Measurements from ENCODE around the gene SYT14. TPM values are rescaled to one million over a fixed set of nuclear protein-coding genes. Genes with fewer than 3 reads are reported as not detected.
"Not testable (repeated sequence)": the region's sequence is repeated elsewhere in the genome, so short reads cannot be mapped to it uniquely, and the experiment has no call there.

The SYT14 gene
- total and polyA plus RNA-seq, 5 donors from 2014 or later = not detected

GRCh38 chr1:210089855-210090254 lies 151.8 kb downstream of the SYT14 start:
- Histone ChIP-seq H3K9me3 (ENCODE audit: control insufficient read depth in 2 of 2, low read length in 2 of 2) (peaks cover 0 to 3% of the 10 kb centered on the region in 2 experiments), H3K4me3 (ENCODE audit: low read depth, low read length) (no peak overlapping the region), H3K36me3 (ENCODE audit: control insufficient read depth, insufficient read depth, low read length) (no peaks in the 10 kb centered on the region), H3K27ac (ENCODE audit: insufficient read depth, low read length, poor library complexity, severe bottlenecking) (no peak overlapping the region), H3K27me3 (ENCODE audit: control insufficient read depth, insufficient read depth, low read length) (no peaks in the 10 kb centered on the region), H3K4me1 (ENCODE audit: control insufficient read depth, insufficient read depth, low read length, poor library complexity, severe bottlenecking) (no peaks in the 10 kb centered on the region)
- DNase-seq (no peak), ATAC-seq (ENCODE audit: low read depth in 2 of 2) (no peak)
- H3K27me3 Mint-ChIP-seq = no peaks in the 10 kb centered on the region
- no peak overlapping the region for H3K27ac Mint-ChIP-seq
- no peaks in the 10 kb centered on the region for H3K4me1 Mint-ChIP-seq
- peaks cover 0 to 3% (median 0%) of the 10 kb centered on the region in 7 donors for H3K9me3 Mint-ChIP-seq
- no peaks in the 10 kb centered on the region for H3K36me3 Mint-ChIP-seq
- no peak overlapping the region for H3K4me3 Mint-ChIP-seq

- Histone ChIP-seq H3K4me3 (ENCODE audit: low read depth, low read length) (no peak overlapping the region), H3K36me3 (ENCODE audit: control insufficient read depth, insufficient read depth, low read length) (no peaks in the 10 kb centered on the region), H3K27me3 (ENCODE audit: control insufficient read depth, insufficient read depth, low read length) (no peaks in the 10 kb centered on the region), H3K4me1 (ENCODE audit: control insufficient read depth, insufficient read depth, low read length, poor library complexity, severe bottlenecking) (no peaks in the 10 kb centered on the region), H3K9me3 (ENCODE audit: control insufficient read depth in 2 of 2, low read length in 2 of 2) (peaks cover 0 to 3% of the 10 kb centered on the region in 2 experiments), H3K27ac (ENCODE audit: insufficient read depth, low read length, poor library complexity, severe bottlenecking) (no peak overlapping the region)
- Mint-ChIP-seq H3K27ac (no peak overlapping the region), H3K36me3 (no peaks in the 10 kb centered on the region), H3K4me3 (no peak overlapping the region), H3K9me3 (peaks cover 0 to 4% (median 0%) of the 10 kb centered on the region in 7 donors), H3K27me3 (peaks cover 6% of the 10 kb centered on the region), H3K4me1 (no peaks in the 10 kb centered on the region)
- no peak for ATAC-seq (ENCODE audit: low read depth in 2 of 2)
- DNase-seq = no peak
Measured at GRCh38 chr1:210092366-210092765, 154.3 kb downstream of the SYT14 start.

DNA sequence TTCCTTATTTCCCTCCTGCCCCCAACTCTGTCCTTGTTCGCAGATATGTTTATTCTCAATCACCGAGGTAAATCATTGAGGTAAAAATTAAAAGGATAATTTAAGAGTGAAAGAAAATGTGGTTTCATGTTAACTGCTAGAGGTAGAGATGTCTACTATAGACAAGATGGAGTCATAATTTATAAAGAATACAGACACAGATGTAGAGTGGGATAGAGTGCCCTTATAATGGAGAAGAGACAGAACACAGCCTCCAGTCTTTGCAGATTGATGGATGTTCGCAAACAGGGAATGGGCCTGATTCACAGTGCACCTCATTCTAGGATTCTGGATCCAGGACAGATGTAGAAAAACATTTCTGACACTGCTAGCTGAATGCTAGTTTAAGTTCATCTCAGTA lies 155.4 kb downstream of the SYT14 start:
- H3K4me3 Mint-ChIP-seq = no peak overlapping the region
- peaks cover 0 to 4% (median 0%) of the 10 kb centered on the region in 7 donors for H3K9me3 Mint-ChIP-seq
- peaks cover 6% of the 10 kb centered on the region for H3K27me3 Mint-ChIP-seq
- no peak overlapping the region for H3K27ac ChIP-seq (ENCODE audit: insufficient read depth, low read length, poor library complexity, severe bottlenecking)
- DNase-seq (no peak), ATAC-seq (ENCODE audit: low read depth in 2 of 2) (no peak)
- H3K4me3 ChIP-seq (ENCODE audit: low read depth, low read length) = no peak overlapping the region
- no peak overlapping the region for H3K27ac Mint-ChIP-seq
- H3K36me3 ChIP-seq (ENCODE audit: control insufficient read depth, insufficient read depth, low read length) = no peaks in the 10 kb centered on the region
- no peaks in the 10 kb centered on the region for H3K36me3 Mint-ChIP-seq
- no peaks in the 10 kb centered on the region for H3K4me1 Mint-ChIP-seq
- H3K4me1 ChIP-seq (ENCODE audit: control insufficient read depth, insufficient read depth, low read length, poor library complexity, severe bottlenecking) = no peaks in the 10 kb centered on the region
- H3K9me3 ChIP-seq (ENCODE audit: control insufficient read depth in 2 of 2, low read length in 2 of 2) = peaks cover 0 to 3% of the 10 kb centered on the region in 2 experiments
- no peaks in the 10 kb centered on the region for H3K27me3 ChIP-seq (ENCODE audit: control insufficient read depth, insufficient read depth, low read length)

GRCh38 chr1:210098356-210098755 lies 160.3 kb downstream of the SYT14 start:
- Mint-ChIP-seq H3K27ac (no peak overlapping the region), H3K27me3 (peaks cover 6% of the 10 kb centered on the region)
- no peaks in the 10 kb centered on the region for H3K27me3 ChIP-seq (ENCODE audit: control insufficient read depth, insufficient read depth, low read length)

DNA sequence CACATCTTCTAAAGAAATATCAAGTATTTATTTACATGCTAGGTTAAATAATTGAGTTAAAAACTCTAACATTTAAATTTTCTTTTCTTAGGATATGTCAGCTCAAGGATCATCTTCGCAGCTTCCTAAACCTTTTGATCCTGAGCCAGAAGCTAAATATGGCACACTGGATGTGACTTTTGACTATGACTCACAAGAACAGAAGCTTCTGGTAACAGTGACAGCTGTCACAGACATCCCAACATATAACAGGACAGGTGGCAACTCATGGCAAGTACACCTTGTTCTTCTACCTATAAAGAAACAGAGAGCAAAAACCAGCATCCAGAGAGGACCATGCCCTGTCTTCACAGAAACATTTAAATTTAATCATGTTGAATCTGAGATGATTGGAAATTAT lies 161.9 kb downstream of the SYT14 start:
- no peaks in the 10 kb centered on the region for H3K36me3 ChIP-seq (ENCODE audit: control insufficient read depth, insufficient read depth, low read length)
- Mint-ChIP-seq H3K9me3 (peaks cover 0 to 2% (median 0%) of the 10 kb centered on the region in 7 donors), H3K4me3 (no peak overlapping the region), H3K27me3 (peaks cover 6% of the 10 kb centered on the region), H3K36me3 (no peaks in the 10 kb centered on the region), H3K27ac (no peak overlapping the region), H3K4me1 (no peaks in the 10 kb centered on the region)
- H3K4me1 ChIP-seq (ENCODE audit: control insufficient read depth, insufficient read depth, low read length, poor library complexity, severe bottlenecking) = no peaks in the 10 kb centered on the region
- no peaks in the 10 kb centered on the region for H3K27me3 ChIP-seq (ENCODE audit: control insufficient read depth, insufficient read depth, low read length)
- no peaks in the 10 kb centered on the region for H3K9me3 ChIP-seq (ENCODE audit: control insufficient read depth in 2 of 2, low read length in 2 of 2)
- ATAC-seq (ENCODE audit: low read depth in 2 of 2) (no peak), DNase-seq (no peak)
- no peak overlapping the region for H3K27ac ChIP-seq (ENCODE audit: insufficient read depth, low read length, poor library complexity, severe bottlenecking)
- no peak overlapping the region for H3K4me3 ChIP-seq (ENCODE audit: low read depth, low read length)

More at GRCh38 chr1:210098356-210098755, 160.3 kb downstream of the SYT14 start:
- Mint-ChIP-seq H3K36me3 (no peaks in the 10 kb centered on the region), H3K9me3 (peaks cover 0 to 2% (median 0%) of the 10 kb centered on the region in 7 donors), H3K4me3 (no peak overlapping the region), H3K4me1 (no peaks in the 10 kb centered on the region)
- Histone ChIP-seq H3K4me3 (ENCODE audit: low read depth, low read length) (no peak overlapping the region), H3K4me1 (ENCODE audit: control insufficient read depth, insufficient read depth, low read length, poor library complexity, severe bottlenecking) (no peaks in the 10 kb centered on the region), H3K9me3 (ENCODE audit: control insufficient read depth in 2 of 2, low read length in 2 of 2) (no peaks in the 10 kb centered on the region), H3K27ac (ENCODE audit: insufficient read depth, low read length, poor library complexity, severe bottlenecking) (no peak overlapping the region), H3K36me3 (ENCODE audit: control insufficient read depth, insufficient read depth, low read length) (no peaks in the 10 kb centered on the region)
- DNase-seq (no peak), ATAC-seq (ENCODE audit: low read depth in 2 of 2) (no peak)

DNA sequence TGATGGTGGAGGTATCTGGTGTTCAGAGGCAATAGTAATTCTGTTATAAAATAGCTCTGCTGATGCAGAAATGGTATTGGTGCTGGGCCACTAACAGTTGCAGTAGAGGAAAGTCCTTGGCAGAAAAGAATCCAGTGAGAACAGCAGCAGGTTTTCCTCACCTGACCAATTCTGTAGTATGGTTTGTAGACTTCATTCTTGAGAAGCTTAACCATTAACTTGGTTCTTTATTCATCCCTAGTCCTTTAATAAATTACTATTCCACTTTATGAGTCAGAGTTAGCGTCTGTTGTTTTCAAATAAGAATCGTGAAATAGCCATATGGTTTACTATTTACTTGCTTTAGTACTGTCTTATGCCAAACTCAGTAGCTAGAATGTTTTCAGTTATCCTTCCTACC lies 166.1 kb downstream of the SYT14 start:
- Mint-ChIP-seq H3K9me3 (peaks cover 0 to 6% (median 0%) of the 10 kb centered on the region in 7 donors), H3K4me3 (no peak overlapping the region), H3K27ac (no peak overlapping the region), H3K27me3 (no peaks in the 10 kb centered on the region), H3K4me1 (no peaks in the 10 kb centered on the region), H3K36me3 (peaks cover 4% of the 10 kb centered on the region)
- Histone ChIP-seq H3K27ac (ENCODE audit: insufficient read depth, low read length, poor library complexity, severe bottlenecking) (no peak overlapping the region), H3K9me3 (ENCODE audit: control insufficient read depth in 2 of 2, low read length in 2 of 2) (no peaks in the 10 kb centered on the region), H3K4me1 (ENCODE audit: control insufficient read depth, insufficient read depth, low read length, poor library complexity, severe bottlenecking) (no peaks in the 10 kb centered on the region), H3K4me3 (ENCODE audit: low read depth, low read length) (no peak overlapping the region), H3K36me3 (ENCODE audit: control insufficient read depth, insufficient read depth, low read length) (no peaks in the 10 kb centered on the region), H3K27me3 (ENCODE audit: control insufficient read depth, insufficient read depth, low read length) (no peaks in the 10 kb centered on the region)
- no peak for ATAC-seq (ENCODE audit: low read depth in 2 of 2)
- no peak for DNase-seq

- not testable (repeated sequence) for H3K27me3 Mint-ChIP-seq; H3K36me3 ChIP-seq (ENCODE audit: control insufficient read depth, insufficient read depth, low read length); H3K4me3 Mint-ChIP-seq; H3K9me3 Mint-ChIP-seq; H3K4me1 ChIP-seq (ENCODE audit: control insufficient read depth, insufficient read depth, low read length, poor library complexity, severe bottlenecking); DNase-seq; H3K4me3 ChIP-seq (ENCODE audit: low read depth, low read length); H3K27me3 ChIP-seq (ENCODE audit: control insufficient read depth, insufficient read depth, low read length); H3K4me1 Mint-ChIP-seq; H3K27ac ChIP-seq (ENCODE audit: insufficient read depth, low read length, poor library complexity, severe bottlenecking); ATAC-seq (ENCODE audit: low read depth in 2 of 2); H3K36me3 Mint-ChIP-seq; H3K27ac Mint-ChIP-seq; H3K9me3 ChIP-seq (ENCODE audit: control insufficient read depth in 2 of 2, low read length in 2 of 2)
Measured at GRCh38 chr1:210112906-210113305, 174.9 kb downstream of the SYT14 start.

- Mint-ChIP-seq H3K4me3 (no peak overlapping the region), H3K27ac (no peak overlapping the region), H3K36me3 (no peaks in the 10 kb centered on the region), H3K9me3 (no peaks in the 10 kb centered on the region), H3K4me1 (no peaks in the 10 kb centered on the region), H3K27me3 (no peaks in the 10 kb centered on the region)
- peaks cover 0 to 3% of the 10 kb centered on the region in 2 experiments for H3K9me3 ChIP-seq (ENCODE audit: control insufficient read depth in 2 of 2, low read length in 2 of 2)
- H3K4me3 ChIP-seq (ENCODE audit: low read depth, low read length) = no peak overlapping the region
- H3K27ac ChIP-seq (ENCODE audit: insufficient read depth, low read length, poor library complexity, severe bottlenecking) = no peak overlapping the region
- ATAC-seq (ENCODE audit: low read depth in 2 of 2) (no peak), DNase-seq (no peak)
- no peaks in the 10 kb centered on the region for H3K4me1 ChIP-seq (ENCODE audit: control insufficient read depth, insufficient read depth, low read length, poor library complexity, severe bottlenecking)
- H3K36me3 ChIP-seq (ENCODE audit: control insufficient read depth, insufficient read depth, low read length) = no peaks in the 10 kb centered on the region
- no peaks in the 10 kb centered on the region for H3K27me3 ChIP-seq (ENCODE audit: control insufficient read depth, insufficient read depth, low read length)
Measured at GRCh38 chr1:210117198-210117597, 179.2 kb downstream of the SYT14 start.
